NCI-H146 (cell line): Measurements from ENCODE around the gene KRTAP10-3.

Experiments
- DNase-seq: peaks from one replicate; lab custom pipeline; 2025; lab: John Stamatoyannopoulos, UW

Gene KRTAP10-3

DNA sequence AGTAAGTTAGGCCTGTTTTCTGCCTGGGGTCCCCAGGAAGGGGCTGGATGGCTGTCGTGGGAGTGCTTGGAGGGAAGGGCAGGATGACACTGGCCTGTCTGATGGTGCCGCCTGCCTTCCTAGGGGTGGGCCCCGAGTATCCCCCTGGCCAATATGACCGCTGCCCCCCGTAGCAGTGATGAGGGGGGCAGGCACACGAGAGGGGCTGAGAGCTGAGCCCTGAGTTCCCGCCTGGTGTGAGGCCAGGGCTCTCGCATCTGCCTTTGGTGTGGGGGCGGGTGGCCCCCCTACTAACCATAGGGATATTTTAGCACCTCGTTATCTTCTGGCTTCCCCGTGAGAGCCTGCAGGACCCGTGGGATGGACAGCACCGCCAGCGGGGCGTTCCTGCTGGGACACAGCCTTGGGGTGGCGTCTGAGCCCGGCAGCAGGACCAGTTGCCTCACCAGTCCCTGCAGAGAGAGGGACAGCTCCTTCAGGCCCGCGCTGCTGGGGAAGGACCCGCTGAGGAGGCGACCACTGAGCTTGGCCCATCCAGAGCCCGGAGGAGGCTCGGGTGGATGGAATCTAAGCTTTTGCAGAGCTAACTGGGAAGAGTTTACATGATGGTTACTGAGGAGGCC is 29.0 kb downstream of the KRTAP10-3 start:
- DNase-seq, result no peak

DNA sequence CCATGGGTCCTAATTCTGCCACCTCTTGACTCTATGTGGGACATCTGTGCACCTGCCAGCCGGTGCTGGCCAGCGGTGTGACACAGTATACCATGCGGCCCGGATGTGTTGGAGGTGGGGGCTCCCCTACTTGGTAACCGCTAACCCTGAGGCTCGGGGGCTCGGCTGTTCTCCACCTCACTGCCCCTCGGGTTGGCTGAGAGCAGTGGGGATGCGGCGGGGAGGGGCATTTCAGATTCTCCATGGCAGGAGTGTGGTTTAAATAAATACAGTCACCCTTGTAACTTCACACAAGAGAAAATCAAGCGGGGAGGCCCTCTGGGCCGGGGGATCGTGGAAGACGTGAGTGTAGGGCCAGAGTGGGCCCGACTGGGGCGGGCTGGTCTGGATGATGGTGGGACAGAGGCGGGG is 29.6 kb downstream of the KRTAP10-3 start:
- no peak for DNase-seq

DNA sequence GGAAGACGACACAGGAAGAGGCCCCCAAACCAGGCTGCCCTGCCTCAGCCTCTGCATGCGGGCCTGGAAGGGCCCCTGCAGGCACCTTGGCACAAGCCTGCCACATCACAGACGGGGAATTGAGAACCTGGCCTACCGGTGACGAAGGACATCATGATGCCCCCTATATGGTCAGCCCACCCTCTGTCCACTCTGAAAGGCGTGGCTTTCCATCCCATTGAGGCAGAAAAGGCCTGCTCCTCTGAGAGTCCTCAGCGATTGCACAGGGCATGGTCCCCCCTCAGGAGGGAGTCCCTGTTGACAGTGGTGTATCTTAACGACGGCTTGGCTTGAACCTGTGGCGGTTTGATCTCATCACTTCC is 30.0 kb downstream of the KRTAP10-3 start:
- DNase-seq, result no peak

DNA sequence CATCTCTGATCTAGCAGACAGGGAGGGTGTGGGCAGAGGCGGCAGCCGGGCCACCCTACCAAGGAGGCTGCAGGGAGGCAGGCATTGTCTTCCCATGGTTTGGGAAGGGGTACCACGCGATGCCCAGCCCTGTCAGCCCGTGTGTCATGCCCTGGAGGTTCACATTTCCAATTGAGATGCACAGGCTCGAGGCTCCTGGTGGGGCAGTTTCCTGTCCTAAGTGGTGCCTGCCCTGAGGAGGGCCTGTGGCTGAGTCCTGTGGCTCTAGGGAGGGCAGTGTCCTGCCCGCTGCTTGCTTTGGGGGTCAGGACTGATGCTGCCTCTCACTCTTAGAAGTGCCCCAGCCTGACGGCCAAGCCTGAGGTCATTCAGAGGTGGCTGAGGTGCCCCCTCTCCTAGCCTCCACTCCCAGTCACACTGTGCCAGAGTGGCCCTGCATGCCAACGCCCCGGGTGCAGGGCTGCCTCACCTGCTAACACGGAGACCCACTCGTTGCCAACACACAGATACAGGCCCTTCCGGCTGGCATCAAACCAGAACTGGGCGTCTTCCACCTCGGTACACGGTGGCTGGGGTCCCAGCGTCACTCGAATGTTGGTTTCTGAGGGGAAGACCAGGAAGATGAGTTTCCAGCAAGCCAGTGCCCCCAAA is 30.5 kb downstream of the KRTAP10-3 start:
- no peak for DNase-seq

DNA sequence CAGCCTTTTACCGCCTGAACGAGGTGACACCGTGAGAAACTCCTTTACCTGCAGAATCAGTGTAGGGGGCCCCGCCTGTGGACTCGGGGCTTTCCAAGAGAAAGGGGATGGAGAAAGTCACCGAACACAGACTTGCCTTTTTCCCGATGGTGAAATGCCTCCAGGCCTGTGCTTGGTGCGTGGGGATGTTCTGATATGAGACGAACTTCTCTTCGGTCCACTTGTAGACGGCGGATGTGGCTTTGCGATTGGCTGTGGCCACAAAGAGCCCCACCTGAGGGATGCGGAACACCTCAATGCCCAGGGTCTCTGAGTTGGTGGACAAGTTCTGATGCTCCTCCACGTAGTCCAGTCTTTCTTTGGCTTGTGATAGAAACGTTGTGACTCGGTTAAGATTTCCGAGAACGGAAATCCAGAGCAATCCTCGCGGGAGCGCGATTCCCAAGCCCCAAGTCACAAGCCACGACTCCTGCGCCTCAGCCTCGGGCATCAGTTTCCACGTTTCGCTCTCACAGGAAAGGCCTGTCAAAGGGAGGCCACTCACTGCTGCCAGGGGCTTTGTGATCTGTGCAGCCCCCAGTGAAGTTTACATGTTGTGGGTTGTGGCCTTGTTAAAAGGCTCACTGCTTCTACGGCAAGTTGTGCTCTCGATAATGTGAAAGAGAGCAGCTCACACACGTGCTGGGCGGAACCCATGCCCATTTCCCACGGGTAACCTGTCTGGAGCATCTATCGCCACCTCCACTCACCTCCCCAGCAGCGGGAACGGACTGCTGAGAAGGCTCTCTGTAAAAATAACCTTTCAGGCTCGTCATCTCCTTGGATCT is 31.2 kb downstream of the KRTAP10-3 start:
- DNase-seq, result no peak

DNA sequence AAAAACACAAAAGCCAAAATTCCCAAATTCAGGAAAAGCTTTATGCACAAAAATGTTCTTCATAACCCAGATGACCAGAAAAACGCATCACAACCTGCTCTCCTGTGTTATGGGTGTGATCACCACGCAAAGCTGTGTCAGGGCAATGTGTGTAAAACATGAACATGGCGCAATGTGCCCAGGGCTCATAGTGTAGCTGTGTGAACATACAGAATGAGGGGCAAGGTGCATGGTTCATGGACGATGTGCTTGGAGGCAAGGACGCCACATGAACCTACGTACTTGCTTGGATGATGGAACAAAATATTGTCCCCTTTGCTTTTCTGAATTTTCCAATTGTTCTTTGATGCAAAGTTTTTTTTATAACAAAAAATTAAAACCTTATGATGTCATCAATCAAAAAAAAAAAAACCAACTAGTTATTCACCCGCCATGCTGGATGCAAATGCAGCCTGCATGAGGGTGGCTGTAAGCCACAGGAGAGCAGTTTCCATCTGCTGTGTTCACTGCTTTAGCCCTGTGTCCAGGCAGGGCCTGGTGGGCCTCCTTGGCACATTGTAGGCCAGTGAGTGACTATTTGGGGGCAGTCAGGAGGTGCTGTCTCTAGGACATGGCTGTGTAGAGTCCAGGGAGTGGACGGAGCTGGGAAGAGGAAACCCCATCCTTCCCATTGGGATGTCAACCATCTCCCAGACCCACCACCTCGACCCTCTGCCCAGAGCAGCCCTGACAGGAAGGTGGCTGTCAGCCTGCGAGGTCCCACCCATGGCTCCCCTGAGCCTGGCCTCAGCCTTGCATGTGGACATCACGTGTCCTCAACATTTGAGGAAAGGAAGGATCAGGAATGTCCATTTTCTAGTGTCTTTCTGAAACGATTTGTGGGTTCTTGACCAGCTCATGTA is 32.2 kb downstream of the KRTAP10-3 start:
- no peak for DNase-seq

DNA sequence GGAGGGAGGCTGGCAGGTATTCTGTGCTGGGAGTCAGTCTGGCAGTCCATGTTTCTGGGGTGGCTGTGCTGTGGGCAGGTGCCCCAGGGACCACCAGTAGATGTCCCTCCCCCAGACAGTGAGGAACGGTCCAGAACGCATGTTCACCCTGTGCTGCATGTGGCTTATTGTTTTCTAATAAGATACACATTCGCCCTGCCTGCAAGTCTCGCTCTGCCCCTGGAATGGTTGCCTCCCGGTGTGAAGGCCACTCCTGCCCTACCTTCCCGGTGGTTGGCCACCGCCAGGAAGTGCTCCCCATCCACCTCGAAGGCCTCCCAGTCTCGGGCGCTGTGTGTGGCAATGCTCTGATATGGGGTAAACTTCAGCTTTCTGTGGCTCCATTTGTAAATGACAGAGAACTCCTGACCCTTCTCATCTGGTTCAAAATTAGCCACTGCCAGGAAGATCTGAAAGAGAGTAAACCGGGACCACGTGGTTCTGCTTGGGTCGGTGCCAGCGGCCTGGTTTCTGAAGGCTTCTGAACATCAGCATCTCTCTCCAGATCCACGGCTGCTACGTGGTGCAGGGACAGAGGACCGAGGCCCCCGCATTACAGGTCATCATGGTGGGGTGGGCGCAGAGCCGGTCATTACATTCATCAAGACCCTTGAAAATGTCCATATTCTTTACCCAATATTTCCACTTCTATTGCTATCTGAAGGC is 33.1 kb downstream of the KRTAP10-3 start:
- DNase-seq, result no peak

DNA sequence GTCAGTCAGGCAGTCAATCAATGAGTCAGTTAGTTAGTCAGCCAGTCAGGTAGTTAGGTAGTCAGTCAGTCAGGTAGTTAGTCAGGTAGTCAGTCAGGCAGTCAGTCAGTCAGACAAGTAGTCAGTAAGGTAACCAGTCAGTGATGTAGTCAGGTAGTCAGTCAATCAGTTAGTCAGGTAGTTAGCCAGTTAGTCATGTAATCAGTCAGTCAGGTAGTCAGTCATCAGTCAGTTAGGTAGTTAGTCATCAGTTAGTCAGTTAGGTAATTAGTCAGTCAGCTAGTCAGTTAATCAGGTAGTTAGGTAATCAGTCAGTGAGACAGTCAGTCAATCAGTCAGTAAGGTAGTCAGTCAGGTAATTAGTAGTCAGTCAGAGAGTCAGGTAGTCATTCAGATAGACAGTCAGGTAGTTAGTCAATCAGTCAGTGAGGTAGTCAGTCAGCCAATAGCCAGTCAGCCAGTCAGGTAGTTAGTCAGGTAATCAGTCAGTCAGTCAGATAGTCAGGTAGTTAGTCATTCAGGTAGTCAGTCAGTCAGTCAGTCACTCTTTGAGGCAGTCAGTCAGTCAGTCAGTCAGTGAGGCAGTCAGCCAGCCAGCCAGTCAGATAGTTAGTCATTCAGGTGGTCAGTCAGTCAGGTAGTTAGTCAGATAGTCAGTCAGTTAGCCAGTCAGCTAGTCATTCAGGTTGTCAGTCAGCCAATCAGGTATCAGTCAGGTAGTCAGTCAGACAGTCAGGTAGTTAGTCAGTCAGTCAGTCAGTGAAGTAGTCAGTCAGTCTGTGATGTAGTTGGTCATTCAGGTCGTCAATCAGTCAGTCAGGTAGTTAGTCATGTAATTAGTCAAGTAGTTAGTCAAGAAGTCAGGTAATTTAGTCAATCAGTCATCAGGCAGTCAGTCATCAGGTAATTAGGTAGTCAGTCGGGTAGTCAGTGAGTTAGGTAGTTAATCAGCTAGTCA is 33.9 kb downstream of the KRTAP10-3 start:
- DNase-seq, result no peak

DNA sequence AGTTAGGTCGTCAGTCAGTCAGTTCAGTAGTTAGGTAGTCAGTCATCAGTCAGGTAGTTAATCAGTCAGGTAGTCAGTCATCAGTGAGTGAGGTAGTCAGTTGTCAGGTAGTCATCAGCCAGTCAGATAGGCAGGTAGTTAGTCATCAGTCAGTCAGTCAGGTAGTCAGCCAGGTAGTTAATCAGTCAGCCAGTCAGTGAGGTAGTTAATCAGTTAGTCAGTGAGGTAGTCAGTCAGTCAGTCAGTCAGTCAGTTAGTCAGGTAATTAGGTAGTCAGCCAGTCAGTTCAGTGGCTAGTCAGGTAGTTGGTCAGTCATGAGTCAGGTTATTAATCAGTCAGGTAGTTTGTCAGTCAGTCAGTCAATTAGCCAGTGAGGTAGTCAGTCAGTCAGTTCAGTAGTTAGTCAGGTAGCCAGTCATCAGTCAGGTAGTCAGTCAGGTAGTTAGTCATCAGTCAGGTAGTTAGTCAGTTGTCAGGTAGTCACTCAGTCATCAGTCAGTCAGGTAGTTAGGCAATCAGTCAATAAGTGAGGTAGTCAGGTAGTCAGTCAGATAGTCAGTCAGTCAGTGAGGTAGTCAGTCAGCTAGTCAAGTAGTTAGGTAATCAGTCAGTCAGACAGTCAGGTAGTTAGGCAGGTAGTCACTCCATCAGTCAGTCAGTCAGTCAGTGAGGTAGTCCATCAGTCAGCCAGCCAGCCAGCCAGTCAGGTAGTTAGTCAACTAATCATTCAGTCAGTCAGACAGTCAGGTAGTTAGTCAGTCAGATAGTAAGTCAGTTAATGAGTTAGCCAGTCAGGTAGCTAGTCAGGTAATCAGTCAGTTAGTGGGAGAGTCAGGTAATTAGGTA is 34.8 kb downstream of the KRTAP10-3 start:
- no peak for DNase-seq

DNA sequence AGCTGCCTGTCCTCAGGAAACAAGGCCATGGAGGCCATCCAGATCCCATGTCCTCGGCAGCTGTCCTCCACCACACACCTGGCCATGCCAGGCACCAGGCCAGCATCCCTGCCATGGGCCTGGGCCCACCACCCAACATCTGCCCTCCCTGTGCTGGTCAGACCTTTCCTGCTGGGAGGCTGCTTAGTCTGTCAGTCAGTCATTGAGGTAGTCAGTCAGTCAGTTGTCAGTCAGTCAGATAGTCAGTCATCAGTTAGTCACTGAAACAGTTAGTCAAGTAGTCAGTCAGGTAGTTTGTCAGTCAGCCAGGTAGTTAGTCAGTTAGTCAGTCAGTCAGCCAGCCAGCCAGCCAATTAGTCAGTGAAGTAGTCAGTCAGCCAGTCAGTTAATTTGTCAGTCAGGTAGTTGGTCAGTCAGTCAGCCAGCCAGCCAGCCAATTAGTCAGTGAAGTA is 35.8 kb downstream of the KRTAP10-3 start:
- no peak for DNase-seq

DNA sequence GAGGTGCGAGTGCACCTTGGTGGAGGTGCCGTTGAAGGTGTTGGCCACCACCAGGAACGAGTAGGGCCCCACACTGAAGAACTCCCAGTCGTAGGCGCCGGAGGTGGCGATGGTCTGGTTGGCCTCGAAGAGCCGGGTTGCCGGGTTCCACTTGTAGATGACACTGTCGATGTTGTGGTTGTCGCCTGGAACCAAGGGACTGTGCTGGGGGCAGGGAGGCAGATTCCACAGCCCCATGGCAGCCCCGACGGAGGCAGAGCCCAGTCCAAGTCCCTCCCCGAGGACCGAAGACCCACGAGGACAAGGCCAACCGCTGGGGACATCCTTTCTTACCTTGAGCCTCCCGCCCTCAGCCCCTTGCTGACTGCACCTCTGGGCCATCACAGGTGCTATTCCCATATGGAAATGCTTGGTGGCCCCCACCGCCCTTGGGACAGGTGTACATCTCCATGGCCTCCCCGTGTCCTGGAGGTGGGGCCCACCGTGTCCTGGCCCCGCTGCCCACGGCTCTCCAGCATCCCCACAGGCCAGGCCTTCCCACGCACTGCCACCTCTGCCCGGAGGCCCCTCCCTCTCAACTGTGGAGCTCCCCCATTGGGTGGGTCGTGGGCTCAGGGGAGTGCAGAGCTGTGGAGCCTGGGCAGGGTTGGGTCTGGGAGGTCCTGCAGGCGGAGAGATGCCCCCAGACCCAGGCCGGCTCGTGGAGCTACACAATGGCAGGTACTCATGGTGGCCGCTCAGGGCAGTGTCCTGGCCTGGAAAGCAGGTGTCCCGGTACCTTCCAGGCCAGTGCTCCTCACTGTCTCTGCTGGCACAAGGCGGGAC is 36.5 kb downstream of the KRTAP10-3 start:
- no peak for DNase-seq

DNA sequence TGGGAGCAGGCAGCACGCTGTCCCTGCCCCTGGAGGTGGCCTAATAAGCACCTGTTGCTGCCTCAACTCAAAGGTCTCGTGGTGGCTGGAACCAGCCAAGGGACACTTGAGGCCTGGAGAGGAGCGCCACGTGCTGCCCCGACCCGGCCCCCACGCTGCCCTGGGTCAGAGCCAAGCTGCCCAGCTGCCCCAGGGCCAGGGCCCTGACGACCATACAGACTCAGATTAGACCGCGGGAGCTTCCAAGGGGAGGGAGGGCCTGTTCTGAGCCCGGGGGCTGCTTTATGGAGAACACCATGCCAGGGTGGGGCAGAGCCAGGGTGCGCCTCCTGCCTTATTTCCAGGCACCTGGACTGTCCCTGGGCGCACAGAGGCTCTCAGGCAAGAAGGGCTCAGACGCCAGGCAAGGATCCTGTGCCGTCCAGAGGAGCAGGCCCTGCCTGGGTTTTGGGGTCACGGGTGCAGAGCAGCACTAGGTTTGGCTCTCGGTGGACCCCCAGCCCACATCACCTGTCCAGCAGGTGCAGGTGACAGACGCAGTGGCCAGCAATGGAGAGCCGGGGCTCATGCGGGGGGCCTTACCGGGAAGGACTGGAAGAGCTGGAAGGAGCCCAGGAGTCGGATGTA is 37.2 kb downstream of the KRTAP10-3 start:
- DNase-seq, result no peak

DNA sequence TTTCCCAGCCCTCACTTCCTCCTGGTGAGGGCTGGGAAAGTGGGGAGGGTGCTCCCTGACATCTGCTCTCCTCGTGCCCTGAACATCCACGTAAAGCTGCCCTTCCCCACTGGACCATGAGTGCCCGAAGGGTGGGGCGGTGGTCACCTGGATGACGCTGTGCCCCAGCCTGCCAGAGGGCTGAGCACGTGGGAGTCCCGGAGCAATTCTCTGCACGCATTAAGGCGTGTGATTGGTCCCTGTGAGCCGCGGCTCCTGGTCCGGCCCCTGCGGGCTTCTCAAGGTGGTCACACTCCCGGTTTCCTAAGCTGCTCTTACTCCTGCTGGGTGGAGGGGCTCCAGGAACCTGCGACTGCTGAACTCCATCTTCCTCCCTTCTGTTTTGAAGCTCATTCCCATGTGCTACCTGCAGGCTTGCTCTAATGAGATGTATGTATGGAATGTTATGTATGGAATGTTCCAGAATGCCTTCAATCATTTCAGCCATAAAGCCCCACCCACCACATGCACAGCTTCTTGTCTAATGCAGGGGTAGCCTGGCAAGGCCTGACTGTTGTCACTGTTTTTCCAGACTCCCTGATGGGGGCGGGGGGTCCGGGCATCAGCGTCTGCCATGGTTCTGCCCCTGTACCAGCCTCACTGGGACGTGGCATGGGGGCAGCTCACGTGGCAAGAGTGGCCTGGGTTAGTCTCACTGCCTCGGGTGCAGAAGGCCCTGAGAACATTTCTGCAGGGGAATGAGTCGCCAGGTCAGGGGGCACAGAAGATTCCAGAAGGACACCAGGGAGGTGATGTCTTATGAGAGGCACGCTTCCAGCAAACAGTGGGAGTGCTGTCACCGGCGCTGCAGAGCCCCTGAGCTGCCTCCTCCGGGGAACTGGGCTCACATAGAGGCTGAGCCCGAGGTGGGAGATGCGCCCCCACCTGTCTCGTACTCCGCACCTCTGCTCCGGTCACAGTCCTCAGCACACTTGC is 38.0 kb downstream of the KRTAP10-3 start:
- no peak for DNase-seq

DNA sequence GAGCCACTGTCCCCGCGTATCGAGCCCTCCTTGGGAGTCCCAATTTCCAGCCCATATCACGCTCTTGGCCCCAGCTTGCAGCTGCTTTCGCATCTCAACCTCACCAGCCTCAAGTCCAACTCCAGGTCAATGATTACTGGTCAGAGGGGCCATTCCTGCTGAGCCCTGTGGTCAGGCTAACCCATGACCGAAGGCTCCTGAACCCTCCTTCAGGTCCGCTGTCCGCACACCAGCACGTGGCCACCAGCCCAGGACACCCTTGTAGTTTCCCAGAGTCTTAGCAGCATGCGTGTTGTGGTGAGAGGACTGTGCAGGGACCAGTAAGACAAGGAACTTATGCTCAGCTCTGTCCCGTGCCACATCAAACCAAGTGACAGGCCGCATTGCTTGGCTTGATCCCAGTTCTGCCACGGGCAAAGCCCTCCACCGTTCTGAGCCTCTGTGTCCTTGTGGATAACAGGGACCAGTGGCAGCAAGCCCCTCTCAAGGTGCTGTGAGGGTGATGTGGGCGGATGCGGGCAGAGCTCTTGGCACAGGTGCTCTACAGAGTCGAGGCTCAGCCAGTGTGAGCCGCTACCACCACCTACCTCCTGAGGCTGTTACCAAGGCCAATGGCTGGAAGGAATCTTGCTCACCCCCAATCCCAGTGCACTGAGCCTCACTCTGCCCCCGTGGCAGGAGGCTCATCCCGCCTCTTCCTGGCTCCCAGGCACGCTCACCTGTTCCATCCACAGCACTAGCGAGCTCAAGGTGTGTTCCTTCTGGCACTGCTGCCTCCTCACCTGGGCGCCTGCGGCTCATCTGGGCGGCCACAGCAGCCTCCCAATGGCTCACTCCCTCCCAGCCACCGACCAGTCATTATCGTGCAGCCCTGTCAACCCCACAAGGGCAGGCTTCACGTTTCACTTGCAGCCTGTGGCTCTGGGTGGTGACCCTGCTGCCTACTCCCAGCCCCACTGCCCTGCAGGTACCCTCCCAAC is 39.0 kb downstream of the KRTAP10-3 start:
- no peak for DNase-seq

DNA sequence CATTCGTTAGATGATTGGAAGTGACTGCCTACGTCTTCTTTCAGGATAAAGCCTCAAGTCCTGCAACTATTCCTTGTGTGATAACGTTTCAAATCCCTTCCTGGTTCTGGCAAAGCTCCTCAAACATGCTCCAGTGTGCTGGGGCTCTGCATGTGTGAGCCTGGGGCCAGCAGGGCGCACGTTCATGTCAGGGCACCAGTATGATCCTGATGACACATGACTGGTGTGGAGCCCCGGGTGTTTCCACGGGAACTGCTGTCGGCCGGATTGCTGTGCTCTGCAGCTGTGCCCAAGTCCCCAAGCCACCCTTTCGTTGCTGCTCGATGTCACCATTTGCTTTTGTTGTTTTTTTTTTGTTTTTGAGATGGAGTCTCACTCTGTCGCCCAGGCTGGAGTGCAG is 39.9 kb downstream of the KRTAP10-3 start:
- no peak for DNase-seq
